Endothelial cell of umbilical vein (primary cell): Measurements from ENCODE around the gene DCC. TPM values are rescaled to one million over a fixed set of nuclear protein-coding genes. Genes with fewer than 3 reads are reported as not detected.

Experiments used
- BruUV-seq: library from RNA; stranded (reverse); fragments of 400-500 nt; replicated peaks from 2 replicates; lab custom pipeline; 2021; lab: Mats Ljungman, UMichigan
- CTCF ChIA-PET: fragments of 300-600, 350-600 bp; sonication (Branson Sonifier 250); formaldehyde crosslinking; loops from one replicate; lab custom pipeline; 2021; ENCODE audit warnings: antibody characterized with exemption, inconsistent platforms; lab: Charles Lee
- POLR2A ChIA-PET: fragments of 300-600, 350-600 bp; sonication (Branson Sonifier 250); formaldehyde crosslinking; loops from one replicate; lab custom pipeline; 2021; ENCODE audit warnings: antibody characterized with exemption, inconsistent platforms; lab: Charles Lee
- DNase-seq: peaks from one replicate; pipeline ENCODE4 v3.0.0-alpha.2; 2011; ENCODE audit warnings: low read depth, low spot score
- FAIRE-seq: peaks from 2 replicates; lab custom pipeline; 2011; peaks lifted over from hg19 to GRCh38; lab: Jason Lieb, UNC
- H2AFZ ChIP-seq: 2 replicates; pipeline ENCODE4 v1.6.0; 2012; ENCODE audit warnings: low read depth, low read length, control low read depth, inconsistent platforms
- H3K27ac ChIP-seq: 2 replicates; pipeline ENCODE4 v1.5.1; 2011; ENCODE audit warnings: low read depth, mild to moderate bottlenecking, control low read depth, low read length, moderate library complexity; ENCODE audit not compliant: insufficient read depth
- H3K27me3 ChIP-seq, 2 experiments: 2 replicates each; pipeline versions ENCODE4 v1.6.0 to v1.6.1; 2011; ENCODE audit warnings: low read length in 2 of 2, mixed read lengths in 1 of 2; ENCODE audit not compliant: control insufficient read depth in 2 of 2, insufficient read depth in 2 of 2
- H3K36me3 ChIP-seq, 2 experiments: 2 replicates in 1 of 2; 3 replicates in 1 of 2; pipeline ENCODE4 v1.5.1; 2011; ENCODE audit warnings: low read length in 2 of 2, mild to moderate bottlenecking in 1 of 2, moderate library complexity in 1 of 2; ENCODE audit not compliant: control insufficient read depth in 2 of 2, insufficient read depth in 2 of 2; ENCODE audit errors: extremely low read depth in 1 of 2
- H3K4me1 ChIP-seq: 3 replicates; pipeline ENCODE4 v1.5.1; 2011; ENCODE audit warnings: mild to moderate bottlenecking, low read length; ENCODE audit not compliant: control insufficient read depth, insufficient read depth; ENCODE audit errors: extremely low read depth
- H3K4me2 ChIP-seq: 2 replicates; pipeline ENCODE4 v1.6.1; 2011; ENCODE audit warnings: low read length, control low read depth, mixed read lengths; ENCODE audit not compliant: insufficient read depth
- H3K4me3 ChIP-seq, 3 experiments: fragments of 200-600 bp in 1 of 3; sonication (generic), shearing (Covaris generic) in 1 of 3; replicated peaks in 1 of 3; 2 replicates each; pipeline ENCODE4 v1.5.1; 2011 to 2016; ENCODE audit warnings: control low read depth in 3 of 3, low read length in 3 of 3, mild to moderate bottlenecking in 2 of 3, inconsistent platforms in 1 of 3, low read depth in 1 of 3, moderate library complexity in 1 of 3; ENCODE audit not compliant: insufficient read depth in 1 of 3
- H3K79me2 ChIP-seq: 2 replicates; pipeline ENCODE4 v1.6.0; 2012; ENCODE audit warnings: low read length, inconsistent platforms; ENCODE audit not compliant: control insufficient read depth, insufficient read depth
- H3K9ac ChIP-seq: replicated peaks from 2 replicates; pipeline ENCODE3; 2011; ENCODE audit warnings: low read length, control low read depth; ENCODE audit not compliant: insufficient read depth; ENCODE audit errors: extremely low read depth
- H3K9me1 ChIP-seq: replicated peaks from 3 replicates; pipeline ENCODE4 v1.6.0; 2011; ENCODE audit warnings: mild to moderate bottlenecking, low read length; ENCODE audit not compliant: control insufficient read depth, insufficient read depth; ENCODE audit errors: extremely low read depth
- H3K9me3 ChIP-seq: replicated peaks from 2 replicates; pipeline ENCODE4 v1.5.1; 2012; ENCODE audit warnings: low read length, inconsistent platforms; ENCODE audit not compliant: control insufficient read depth, insufficient read depth
- H4K20me1 ChIP-seq: replicated peaks from 2 replicates; pipeline ENCODE3; 2011; ENCODE audit warnings: mild to moderate bottlenecking, low read length; ENCODE audit not compliant: control insufficient read depth, insufficient read depth; ENCODE audit errors: extremely low read depth
- CTCF ChIP-seq, 2 donors: IDR thresholded peaks; 1 replicate in 1 of 2; 2 replicates in 1 of 2; pipeline ENCODE4 v1.5.1; 2011; ENCODE audit warnings: low read length in 2 of 2, mild to moderate bottlenecking in 2 of 2, moderate library complexity in 2 of 2, control low read depth in 1 of 2, inconsistent platforms in 1 of 2, low read depth in 1 of 2; ENCODE audit not compliant: insufficient read depth in 1 of 2; ENCODE audit errors: extremely low read depth in 1 of 2
- EZH2 ChIP-seq: IDR thresholded peaks from 2 replicates; pipeline ENCODE4 v1.6.1; 2012; ENCODE audit warnings: borderline replicate concordance, low read depth, mild to moderate bottlenecking, moderate library complexity, low read length, inconsistent platforms; ENCODE audit not compliant: severe bottlenecking
- FOS ChIP-seq: IDR thresholded peaks from 2 replicates; pipeline ENCODE4 v1.6.1; 2011; ENCODE audit warnings: mild to moderate bottlenecking, low read length, moderate library complexity, borderline replicate concordance; ENCODE audit not compliant: insufficient read depth
- GATA2 ChIP-seq: IDR thresholded peaks from 2 replicates; pipeline ENCODE4 v1.7.0; 2011; ENCODE audit warnings: low read depth, mild to moderate bottlenecking, moderate library complexity, mixed read lengths, low read length; ENCODE audit not compliant: insufficient read length, insufficient read depth
- JUN ChIP-seq: IDR thresholded peaks from 2 replicates; pipeline ENCODE4 v1.6.1; 2011; ENCODE audit warnings: borderline replicate concordance, low read depth; ENCODE audit not compliant: insufficient read length, insufficient read depth
- MAX ChIP-seq: IDR thresholded peaks from 2 replicates; pipeline ENCODE4 v1.6.1; 2011; ENCODE audit not compliant: insufficient read depth, insufficient read length
- MYC ChIP-seq: IDR thresholded peaks from one replicate; pipeline ENCODE4 v1.6.1; 2011; ENCODE audit warnings: mild to moderate bottlenecking, low read depth, low read length
- POLR2A ChIP-seq: IDR thresholded peaks from 2 replicates; pipeline ENCODE4 v1.6.1; 2012; ENCODE audit warnings: low read depth, mild to moderate bottlenecking, control low read depth, low read length
- POLR2AphosphoS5 ChIP-seq: IDR thresholded peaks from 2 replicates; pipeline ENCODE4 v1.6.1; 2012; ENCODE audit warnings: low read depth, mild to moderate bottlenecking, control low read depth, low read length, moderate library complexity; ENCODE audit not compliant: insufficient read depth
- dilution Hi-C: fragments of 300-500 bp; cut with MboI; formaldehyde crosslinking; loops from one replicate; pipeline ENCODE4 v1.15.0; 2019; ENCODE audit warnings: low sequenced_read_pairs; ENCODE audit not compliant: extremely low pct_ligation_motif_present
- intact Hi-C: fragments of 100-400 bp; cut with micrococcal nuclease; formaldehyde crosslinking; loops from one replicate; pipeline ENCODE4 v1.10.0; 2022
- polyA plus RNA-seq, 4 experiments: library from polyadenylated mRNA; depleted of rRNA in 3 of 4; stranded (reverse) in 3 of 4; unstranded in 1 of 4; fragments of >200 nt; gene quantifications; 2 replicates each; pipeline versions ENCODE4 v1.2.1 to v1.2.3, GENCODE V29; 2011 to 2012; ENCODE audit warnings: missing spikeins in 1 of 4
- total RNA-seq: library from RNA; stranded (reverse); gene quantifications from 2 replicates; pipeline ENCODE4 v1.2.3, GENCODE V29; 2021

DCC gene
- total and polyA plus RNA-seq, 2 donors (not counting 3 experiments of a cell fraction or from before 2014, with no cell fraction given) = not detected

- peaks cover 3% of the 10 kb centered on the region for H3K9me3 ChIP-seq
- DNase-seq = no peak
- ChIA-PET CTCF (no interaction called here), POLR2A (no interaction called here)
- H4K20me1 ChIP-seq = no peaks in the 10 kb centered on the region
- H3K27me3 ChIP-seq = no peaks in the 10 kb centered on the region
- no peak for FAIRE-seq
- dilution Hi-C loops = no loop called here
- H3K27ac ChIP-seq = no peak overlapping the region
- H3K9me1 ChIP-seq = no peaks in the 10 kb centered on the region
- no peak for TF ChIP-seq EZH2
- TF ChIP-seq POLR2A = no peak
- TF ChIP-seq MAX = no peak
- no peak for TF ChIP-seq MYC
- TF ChIP-seq JUN = no peak
- no peak for TF ChIP-seq POLR2AphosphoS5
- TF ChIP-seq GATA2 = no peak
- no peak for TF ChIP-seq FOS
- no peak for TF ChIP-seq CTCF (IDR thresholded peaks at IDR 0.05; ENCODE audit: extremely low read depth in 1 of 2, insufficient read depth in 1 of 2, low read depth in 1 of 2, low read length in 2 of 2)
- intact Hi-C loops = no loop called here
- H3K4me3 ChIP-seq = no peak overlapping the region
- no peak overlapping the region for H3K9ac ChIP-seq
- no peak overlapping the region for H3K4me2 ChIP-seq
- H3K4me1 ChIP-seq = no peaks in the 10 kb centered on the region
- H3K36me3 ChIP-seq = no peaks in the 10 kb centered on the region
- H2AFZ ChIP-seq = no peak overlapping the region
- no peaks in the 10 kb centered on the region for H3K79me2 ChIP-seq
- BruUV-seq = no TSS peak
These were observed 943.7 kb downstream of the DCC start for GRCh38 chr18:53283708-53284107.
